NCI-H146 (cell line): ENCODE measurements around the gene TTC1.
"Not testable (repeated sequence)": the region's sequence is repeated elsewhere in the genome, so short reads cannot be mapped to it uniquely, and the experiment has no call there.

Experiments
- DNase-seq: peaks from one replicate; lab custom pipeline; 2025; lab: John Stamatoyannopoulos, UW

The TTC1 gene

DNA sequence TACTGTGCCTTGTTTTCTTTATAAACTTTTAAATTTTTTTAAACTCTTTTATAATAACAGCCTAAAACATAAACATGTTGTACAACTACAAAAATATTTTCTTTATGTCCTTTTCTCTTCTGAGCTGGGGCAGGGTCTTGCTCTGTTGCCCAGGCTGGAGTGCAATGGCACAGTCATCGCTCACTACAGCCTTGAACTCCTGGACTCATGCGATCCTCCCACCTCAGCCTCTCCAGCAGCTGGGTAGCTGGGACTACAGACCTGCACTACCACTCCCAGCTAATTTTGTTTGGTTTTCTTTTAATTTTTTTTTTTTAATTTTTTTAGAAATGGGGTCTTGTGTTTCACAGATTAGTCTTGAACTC lies 31.5 kb downstream of the TTC1 start:
- no peak for DNase-seq

DNA sequence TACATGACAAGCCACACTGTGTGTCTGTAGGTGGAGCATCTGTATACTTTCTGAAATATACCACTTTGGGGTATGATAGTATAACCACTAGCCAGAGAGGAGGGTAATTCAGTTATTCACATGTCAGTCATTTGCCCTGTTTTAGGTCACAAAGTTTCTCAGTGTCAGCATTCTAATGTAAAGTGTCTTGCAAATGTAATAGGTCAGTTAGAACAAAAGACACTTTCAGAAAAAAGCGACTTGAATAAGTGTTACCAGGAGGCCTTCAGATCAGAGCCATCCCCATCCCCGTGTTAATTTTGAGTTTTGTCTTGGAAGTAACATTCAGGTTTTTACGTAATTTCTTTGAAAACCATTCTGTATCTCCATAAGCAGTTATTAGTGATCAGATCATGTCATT lies 33.7 kb downstream of the TTC1 start:
- no peak for DNase-seq

DNA sequence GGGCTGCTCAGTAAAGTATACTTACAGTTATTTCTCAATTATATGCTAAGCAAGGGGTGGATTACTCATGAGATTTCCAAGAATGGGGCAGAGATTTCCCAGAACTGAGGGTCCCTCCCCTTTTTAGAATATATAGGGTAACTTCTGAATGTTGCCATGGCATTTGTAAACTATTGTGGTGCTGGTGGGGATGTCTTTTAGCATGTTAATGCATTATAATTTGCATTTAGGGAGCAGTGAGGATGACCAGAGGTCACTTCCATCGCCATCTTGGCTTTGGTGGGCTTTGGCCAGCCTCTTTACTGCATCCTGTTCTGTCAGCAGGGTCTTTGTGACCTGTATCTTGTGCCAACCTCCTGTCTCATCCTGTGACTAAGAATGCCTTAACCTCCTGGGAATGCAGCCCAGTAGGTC lies 35.5 kb downstream of the TTC1 start:
- DNase-seq = no peak

DNA sequence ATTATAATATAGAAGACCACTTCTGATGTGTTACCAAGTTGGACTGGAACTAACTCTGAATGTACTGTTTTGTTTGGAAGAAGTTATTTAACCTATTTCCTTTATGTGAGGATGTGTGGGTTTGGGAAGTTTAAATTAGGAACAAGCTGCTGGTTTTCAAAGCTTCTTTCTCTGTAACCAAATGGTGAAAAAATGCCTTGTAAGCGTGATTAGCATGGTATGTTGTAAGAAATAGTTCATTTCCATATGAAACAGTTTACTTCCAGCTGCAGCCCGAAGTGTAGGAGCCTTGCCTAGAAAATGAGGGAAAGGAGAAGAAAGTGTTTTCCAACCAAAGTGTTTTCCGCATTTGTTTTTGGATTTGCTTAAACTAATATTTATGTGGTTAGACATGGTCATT lies 36.0 kb downstream of the TTC1 start:
- no peak for DNase-seq

DNA sequence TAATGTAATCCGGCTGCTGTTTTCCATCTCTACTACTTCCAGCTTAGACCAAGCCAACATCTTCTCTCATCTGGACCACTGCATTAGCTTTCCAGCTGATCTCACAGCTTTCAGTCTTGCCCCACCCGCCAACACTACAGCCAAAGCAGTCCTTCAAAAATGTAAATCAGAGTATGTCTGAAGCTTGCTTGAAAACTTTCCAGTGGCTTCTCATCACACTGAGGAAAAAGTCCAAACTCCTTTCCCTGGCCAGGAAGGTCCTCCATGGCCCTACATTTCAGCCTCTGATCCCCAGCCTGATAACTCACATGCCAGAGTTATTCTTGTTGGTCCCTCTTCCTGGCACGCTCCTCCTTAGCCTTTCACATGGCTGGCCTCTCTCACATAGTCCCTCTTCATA lies 38.5 kb downstream of the TTC1 start:
- DNase-seq = no peak

DNA sequence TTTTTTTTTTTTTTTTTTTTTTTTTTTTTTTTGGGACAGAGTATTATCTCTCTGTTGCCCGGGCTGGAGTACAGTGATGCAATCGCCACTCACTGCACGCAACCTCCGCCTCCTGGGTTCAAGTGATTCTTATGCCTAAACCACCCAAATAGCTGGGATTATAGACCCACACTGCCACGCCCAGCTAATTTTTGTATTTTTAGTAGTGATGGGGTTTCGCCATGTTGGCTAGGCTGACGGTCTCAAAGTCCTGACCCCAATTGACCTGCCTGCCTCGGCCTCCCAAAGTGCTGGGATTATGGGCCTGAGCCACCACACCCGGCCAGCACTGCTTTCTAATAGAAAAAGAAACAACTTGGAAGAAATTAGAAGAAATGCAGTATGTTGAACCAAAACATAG lies 39.2 kb downstream of the TTC1 start:
- no peak for DNase-seq

DNA sequence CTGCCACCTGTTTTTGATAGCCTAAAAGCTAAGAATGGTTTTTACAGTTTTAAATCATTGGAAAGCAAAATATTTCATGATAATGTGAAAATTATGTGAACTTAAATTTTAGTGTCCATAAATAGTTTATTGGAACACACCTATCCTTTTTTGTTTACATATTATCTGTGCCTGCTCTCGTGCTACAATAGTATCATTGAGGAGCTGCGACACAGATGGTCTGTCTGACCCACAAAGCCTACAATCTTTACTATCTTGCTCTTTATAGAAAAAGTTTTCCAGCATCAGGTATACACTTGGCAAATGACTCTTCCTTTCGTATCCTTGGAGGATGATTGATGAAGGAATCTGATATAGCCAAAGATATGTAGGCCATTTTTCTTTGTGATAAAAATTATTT lies 40.2 kb downstream of the TTC1 start:
- DNase-seq = no peak

DNA sequence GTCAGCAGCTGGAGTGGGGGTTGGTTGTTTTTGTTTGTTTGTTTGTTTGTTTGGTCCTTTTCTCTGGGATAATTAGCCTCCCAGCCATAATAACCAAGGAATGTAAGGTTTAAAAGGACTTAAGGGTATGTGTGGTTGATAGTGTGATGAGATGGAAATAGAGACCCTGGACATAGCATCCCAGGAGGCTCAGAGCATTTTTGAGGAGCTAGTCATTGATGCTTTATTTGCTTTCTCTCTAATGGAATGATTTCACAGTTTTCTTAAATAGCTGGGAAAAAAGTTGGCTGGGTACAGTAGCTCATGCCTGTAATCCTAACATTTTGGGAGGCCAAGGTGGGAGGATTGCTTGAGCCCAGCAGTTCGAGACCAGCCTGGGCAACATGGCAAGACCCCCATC lies 45.1 kb downstream of the TTC1 start:
- DNase-seq = no peak

DNA sequence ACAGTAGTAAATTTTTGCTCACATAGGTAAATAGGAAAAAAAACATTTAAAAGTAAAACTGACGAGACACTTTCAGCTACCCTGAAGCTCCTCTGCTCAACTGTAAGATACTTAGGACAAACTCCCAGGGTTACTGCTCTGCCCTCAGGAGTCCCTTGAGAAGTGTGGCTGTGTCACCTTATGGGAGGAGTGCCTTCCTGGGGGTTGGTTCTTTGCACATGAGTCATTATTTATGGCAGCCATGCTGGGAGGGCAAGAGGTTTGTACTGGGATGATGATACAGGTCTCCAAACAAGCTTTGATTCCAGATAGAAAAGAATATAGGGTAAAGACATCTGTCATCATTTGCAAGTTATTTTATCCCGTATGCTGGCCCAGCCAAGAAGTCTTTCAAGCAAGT lies 45.9 kb downstream of the TTC1 start:
- no peak for DNase-seq

DNA sequence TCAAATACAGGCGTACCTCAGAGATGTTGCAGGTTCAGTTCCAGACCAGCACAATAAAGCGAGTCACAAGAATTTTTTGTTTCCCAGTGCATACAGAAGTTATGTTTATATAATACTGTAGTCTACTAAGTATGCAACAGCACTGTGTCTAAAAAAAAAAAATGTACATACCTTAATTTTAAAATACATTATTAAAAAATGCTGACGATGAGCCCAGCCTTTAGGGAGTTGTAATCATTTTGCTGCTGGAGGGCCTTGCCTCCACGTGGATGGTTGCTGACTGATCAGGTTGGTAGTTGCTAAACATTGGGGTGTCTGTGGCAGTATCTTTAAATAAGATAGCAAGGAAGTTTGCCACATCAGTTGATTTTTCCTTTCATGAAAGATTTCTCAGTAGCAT lies 48.3 kb downstream of the TTC1 start:
- DNase-seq = no peak

DNA sequence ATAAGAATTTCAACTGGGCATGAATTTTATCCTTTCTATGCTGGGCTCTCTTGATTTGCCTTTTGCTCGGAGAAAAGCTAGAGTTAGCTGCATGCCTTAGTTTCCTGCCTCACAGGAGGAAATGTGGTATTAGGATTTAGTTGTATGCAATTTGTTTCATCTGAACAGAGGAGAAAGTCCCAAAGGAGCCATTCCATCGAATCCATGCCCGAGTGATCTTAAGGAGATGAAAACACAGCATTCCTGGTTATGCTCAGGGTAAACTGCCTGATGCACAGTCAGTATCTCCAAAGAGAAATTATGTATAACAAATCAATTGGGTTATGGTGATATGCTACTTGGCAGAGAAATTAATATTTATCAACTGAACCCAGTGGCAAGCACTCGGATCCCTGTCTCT lies 51.1 kb downstream of the TTC1 start:
- DNase-seq = no peak

DNA sequence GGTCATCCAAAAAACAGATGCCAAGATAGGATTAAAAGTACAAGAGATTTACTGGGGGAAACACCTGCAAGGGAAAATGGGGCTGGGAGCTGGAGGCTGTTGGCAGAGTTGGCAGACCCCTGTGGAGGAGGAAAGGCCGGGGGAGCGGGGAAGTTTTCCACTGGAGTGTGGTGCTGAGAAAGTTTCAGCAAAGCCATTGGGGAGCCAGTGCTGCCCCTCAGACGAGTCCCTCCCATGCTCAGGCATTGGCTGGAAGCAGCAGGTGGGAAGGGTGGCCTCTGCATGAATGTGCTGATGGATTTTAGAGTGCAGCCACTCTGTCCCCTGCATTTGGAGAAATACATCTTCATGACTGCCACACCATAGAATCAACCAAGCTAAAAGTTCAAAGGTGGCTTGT lies 52.8 kb downstream of the TTC1 start:
- no peak for DNase-seq

DNA sequence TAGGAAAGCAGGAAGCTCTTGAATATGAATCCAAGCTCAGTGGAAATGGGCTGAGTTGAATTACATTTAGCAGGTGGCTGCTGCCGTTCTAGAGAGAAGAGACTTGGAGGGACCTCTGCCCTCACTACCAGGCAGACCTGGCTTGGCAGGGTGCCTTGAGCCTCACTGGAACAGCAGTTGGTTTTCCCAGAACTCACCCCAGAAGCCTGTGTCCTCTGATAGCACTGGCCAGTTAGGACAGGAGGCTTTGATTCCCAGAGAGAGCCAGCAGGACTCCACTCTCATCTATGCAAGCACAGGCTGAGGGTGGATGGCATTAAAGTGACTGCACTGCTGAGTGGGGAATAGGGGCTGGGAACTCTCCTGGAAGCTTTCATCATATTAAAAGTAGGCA lies 55.5 kb downstream of the TTC1 start:
- no peak for DNase-seq

DNA sequence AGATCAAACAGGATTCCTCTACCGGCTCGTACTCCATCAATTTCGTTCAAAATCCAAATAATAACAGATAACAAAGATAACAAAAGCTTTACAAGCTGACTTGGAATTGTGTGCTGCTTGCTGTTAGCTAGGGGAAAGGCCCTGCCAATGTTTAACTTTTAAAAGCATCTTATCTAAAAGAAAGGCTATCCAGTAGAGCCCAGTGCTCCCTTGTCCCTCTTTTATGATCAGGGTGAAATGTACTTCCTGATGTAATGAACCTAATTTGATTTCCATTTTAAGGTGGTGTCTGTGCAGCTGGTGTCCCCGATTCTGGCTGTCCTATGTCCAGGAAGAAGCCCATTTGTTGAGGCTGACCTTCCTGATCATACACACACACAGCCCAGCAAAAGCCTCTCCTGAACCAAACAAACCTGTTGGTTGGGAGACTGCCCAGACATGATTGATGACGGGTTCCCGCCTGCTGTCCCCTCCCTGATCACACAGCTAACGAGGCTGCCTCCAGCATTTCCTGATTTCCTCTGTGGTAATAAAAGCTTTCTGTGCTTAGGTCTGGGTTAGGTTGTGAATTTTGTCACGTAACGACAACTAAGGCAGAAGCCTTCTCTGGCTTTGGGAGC lies 56.2 kb downstream of the TTC1 start:
- DNase-seq = no peak

DNA sequence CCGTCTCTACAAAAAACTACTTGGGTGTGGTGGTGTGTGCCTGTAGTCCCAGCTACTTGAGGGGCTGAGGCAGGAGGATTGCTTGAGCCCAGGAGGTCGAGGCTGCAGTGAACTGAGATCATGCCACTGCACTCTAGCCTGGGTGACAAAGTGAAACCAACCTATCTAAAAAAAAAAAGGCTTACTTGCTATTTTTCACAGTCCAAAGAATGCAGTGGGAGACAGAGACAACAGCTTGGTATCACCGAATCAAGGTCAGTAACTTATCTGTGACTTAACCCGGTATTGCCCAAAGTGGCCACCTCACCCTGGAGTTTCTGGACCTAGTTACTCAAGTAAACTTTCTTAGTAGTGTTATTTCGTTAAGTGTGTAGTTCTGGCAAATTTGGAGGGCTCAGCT lies 60.2 kb downstream of the TTC1 start:
- DNase-seq = not testable (repeated sequence)

DNA sequence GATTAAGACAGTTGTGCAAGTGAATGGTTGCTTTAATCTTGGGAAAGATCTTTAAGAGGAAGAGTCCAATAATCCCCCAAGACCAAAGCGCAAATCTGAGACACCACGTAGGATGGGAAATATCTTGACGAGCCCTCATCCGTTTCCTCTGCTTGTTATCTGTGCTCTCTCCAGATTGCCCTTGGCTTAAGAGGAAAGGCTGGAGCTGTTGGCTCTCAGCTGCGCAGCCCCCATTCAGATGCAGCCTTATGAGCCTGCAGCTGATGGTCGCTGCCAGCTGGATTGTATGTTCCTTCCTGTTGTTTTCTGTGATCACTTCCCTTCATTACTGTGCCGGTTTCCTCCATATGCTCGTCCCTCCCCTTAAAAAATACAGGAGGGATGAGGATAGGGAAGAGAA lies 62.6 kb downstream of the TTC1 start:
- DNase-seq = no peak

DNA sequence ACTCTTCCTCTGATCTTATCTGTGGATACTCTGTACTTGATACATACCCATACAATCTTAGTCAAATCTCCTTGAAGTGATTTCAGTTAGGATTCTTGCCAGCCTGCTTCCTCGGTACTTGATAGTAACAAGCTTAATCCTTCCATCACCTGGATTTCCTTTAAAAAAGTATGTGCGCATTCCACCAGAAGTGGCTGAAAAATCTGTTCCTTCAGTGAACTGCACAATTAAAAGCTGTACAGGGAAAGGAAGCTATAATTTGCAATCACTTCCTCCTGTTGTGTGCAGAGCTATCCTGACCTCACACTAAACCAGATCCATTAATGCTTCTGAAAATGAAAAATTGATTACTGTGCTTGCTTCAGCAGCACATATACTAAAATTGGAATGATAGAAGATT lies 63.0 kb downstream of the TTC1 start:
- DNase-seq = no peak

DNA sequence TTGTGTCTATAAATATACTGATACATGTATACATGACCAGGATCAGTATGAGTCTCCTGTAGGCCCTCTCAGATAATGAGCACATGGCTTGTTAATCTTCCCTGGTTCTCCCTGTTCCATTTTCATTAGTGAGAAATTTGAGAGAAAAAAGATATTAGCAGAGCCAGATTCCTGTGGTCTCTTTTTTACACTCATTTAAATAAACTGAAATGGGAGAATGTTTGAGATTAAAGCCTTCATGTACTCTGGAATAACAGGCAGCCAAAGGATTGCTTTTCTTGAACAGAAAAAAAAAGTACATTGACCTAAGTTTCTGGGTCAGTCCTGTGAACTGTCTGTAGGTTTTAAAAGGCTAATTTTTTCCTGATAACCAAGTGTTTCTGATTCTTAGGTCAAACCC lies 66.1 kb downstream of the TTC1 start:
- DNase-seq = no peak

DNA sequence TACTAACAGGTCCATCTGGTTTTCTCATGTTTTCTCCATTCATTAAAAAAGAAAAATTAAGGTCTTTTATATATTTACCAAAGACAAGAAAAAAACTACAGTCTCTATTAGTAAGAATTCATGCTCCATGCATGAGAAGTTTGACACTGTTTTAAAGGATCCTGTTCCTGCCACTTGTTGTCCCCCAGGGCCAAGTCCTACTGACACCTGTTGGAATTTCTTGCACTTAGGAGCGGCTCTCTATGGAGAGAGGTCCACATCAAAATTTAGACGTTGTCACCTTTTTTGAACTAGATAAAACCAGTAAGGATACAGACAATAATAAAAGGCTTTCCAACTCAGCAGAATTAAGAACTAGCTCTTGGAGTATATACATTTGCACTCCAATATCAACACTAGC lies 68.1 kb downstream of the TTC1 start:
- DNase-seq = no peak

DNA sequence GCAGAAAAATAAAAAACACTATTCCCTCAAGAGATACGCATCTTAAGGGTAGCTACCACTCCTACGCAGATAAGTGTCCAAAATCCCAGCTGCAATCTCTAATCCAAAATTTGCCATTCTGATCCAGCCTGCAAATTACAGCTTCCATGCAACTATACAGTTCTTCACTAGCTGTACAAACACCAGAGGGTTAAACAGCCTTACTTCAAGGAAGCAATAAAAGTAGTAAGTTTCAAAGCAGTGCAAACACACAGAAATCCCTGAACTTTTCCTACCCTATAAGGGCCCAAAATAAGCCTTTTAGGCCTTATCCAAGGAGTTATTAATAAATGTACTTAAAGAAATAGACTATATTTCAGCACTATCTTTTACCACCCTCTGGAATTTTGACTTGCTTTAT lies 70.8 kb downstream of the TTC1 start:
- no peak for DNase-seq

DNA sequence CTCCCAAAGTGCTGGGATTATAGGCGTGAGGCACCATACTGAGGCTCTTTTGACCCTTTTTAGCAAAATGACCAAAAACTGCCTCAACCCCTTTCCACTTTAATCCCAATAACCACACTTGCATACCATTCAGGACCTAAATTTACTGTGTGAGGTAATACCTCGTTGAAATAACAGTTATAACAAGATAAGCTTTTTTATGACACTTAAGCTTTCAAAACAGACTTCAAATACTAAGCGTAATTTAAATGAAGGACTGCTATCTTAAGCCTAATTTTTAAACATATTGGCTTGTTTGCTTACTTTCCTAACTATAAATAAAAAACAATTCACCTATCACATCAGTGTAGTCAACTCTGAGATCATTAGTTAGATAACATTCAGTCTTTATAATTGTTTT lies 72.6 kb downstream of the TTC1 start:
- no peak for DNase-seq

DNA sequence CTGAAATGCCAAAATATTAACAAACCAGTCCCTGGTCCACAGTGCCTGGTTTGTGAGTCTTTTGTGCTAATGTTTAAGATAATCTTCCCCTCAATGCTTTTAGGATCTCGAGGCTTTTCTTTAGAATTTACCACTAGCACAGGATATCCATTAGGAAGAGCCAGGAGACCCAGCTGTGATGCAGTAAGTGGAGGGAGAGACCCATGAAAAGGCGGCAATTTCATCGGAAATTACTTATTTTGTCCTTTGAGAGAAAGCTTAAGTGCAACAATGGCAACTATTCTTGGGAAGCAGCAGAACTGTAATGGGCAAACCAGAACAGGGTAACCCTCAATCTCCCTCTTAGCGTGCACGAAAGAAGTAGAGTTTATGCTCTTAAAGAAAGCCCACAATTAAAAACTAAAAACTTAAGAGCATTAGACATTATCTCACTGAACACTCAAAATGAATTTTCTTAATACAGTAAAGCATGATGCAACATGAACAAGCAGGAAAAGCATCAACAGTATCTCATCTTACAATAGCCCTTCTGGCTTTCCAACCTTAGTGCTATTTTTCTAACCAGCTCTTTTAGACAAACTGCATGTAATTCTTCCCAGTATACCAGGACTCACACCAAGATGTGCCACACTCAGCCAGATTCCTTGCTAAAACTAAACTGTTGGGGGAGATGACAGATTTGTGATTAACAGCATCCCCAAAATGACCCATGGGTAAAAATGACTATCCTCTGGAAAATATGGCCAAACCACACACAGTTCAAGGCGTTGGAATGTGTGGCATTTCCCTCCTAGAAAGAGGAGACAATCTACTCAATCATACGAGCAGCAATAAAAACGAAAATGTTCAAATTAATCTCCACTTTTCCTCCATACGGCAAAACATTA lies 73.9 kb downstream of the TTC1 start:
- DNase-seq = no peak

DNA sequence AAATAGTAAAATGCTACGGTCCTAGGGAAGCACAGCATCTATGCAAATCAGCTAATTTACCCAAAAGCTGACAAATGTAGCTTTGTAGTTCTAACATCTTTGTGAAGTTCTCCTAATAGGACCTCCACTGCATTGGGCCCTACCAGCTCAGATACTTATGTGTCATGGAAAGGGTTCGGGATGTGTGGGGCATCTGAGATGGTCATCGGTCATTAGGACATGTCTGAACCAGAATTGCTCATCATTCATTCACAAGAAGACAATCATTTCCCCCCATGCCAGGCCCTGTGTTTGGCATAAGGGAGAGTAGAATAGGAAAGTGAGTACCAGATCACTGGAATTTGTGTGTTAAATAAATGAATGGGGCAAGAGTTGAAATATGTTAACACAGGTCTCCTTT lies 74.6 kb downstream of the TTC1 start:
- DNase-seq = no peak

DNA sequence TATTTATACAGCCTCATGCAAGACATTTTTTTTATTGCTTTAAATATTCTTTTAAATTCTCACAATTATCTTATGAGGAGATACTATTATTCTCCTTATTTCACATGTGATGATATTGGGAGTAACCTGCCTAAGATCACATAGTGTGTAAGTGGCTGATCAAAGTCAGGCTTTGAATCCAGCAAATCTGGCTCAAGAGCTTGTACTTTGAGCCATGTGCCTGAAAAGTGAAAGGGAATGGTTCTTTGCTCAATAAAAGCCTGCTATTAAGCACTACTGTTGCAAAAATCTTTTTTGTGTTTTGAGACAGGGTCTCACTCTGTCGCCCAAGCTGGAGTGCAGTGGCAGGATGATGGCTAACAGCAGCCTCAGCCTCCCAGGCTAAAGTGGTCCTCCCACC lies 75.2 kb downstream of the TTC1 start:
- DNase-seq = no peak
